ENCODE measurements around the gene KDELR1.

GRCh38 chr19:48401287-48401686 is 9.9 kb upstream of the KDELR1 start:
- TF ChIP-seq POLR2A (IDR thresholded peaks at IDR 0.05; ENCODE audit: low read length) (no peak), GATA1 (IDR thresholded peaks at IDR 0.05; ENCODE audit: low read depth, low read length) (no peak)

Measured in erythroblast (primary cell).